Stomach (tissue), 9 donors: ENCODE data around the gene CHCHD5. TPM values are rescaled to one million over a fixed set of nuclear protein-coding genes. Genes with fewer than 3 reads are reported as not detected.

ENCODE experiments used
- DNase-seq, 2 donors: peaks; one replicate each; pipeline versions ENCODE4 v3.0.0 to v3.0.0-alpha.2; 2013 to 2019
- H3K27ac ChIP-seq, 5 donors: fragments of 200-600 bp in 4 of 5; sonication (generic) in 4 of 5; one replicate each; pipeline ENCODE4 v1.5.1; 2013 to 2019; ENCODE audit warnings: mild to moderate bottlenecking in 1 of 5, moderate library complexity in 1 of 5
- H3K27me3 ChIP-seq, 3 donors: fragments of 200-600 bp; sonication (generic); one replicate each; pipeline ENCODE4 v1.5.1; 2017 to 2019; ENCODE audit warnings: mixed run types in 1 of 3
- H3K36me3 ChIP-seq, 4 donors: fragments of 200-600 bp; sonication (generic); 1 replicate in 3 of 4; 2 replicates in 1 of 4; pipeline ENCODE4 v1.5.1; 2016 to 2019
- H3K4me1 ChIP-seq, 4 donors: fragments of 200-600 bp; sonication (generic); one replicate each; pipeline ENCODE4 v1.5.1; 2016 to 2019
- H3K4me3 ChIP-seq, 4 donors: fragments of 200-600 bp; sonication (generic) in 3 of 4; one replicate each; pipeline ENCODE4 v1.5.1; 2016 to 2019; ENCODE audit warnings: mild to moderate bottlenecking in 1 of 4
- H3K9me3 ChIP-seq, 4 donors: fragments of 200-600 bp; sonication (generic); one replicate each; pipeline ENCODE4 v1.5.1; 2016 to 2019
- EP300 ChIP-seq: sonication (generic); formaldehyde crosslinking; IDR thresholded peaks from one replicate; pipeline ENCODE4 v1.6.1; 2017; ENCODE audit warnings: antibody characterized with exemption
- POLR2A ChIP-seq, 4 donors: fragments of 450-650 bp; IDR thresholded peaks; one replicate each; pipeline ENCODE4 v1.6.1; 2016; ENCODE audit warnings: antibody characterized with exemption in 4 of 4, control low read depth in 2 of 4, mild to moderate bottlenecking in 1 of 4, moderate library complexity in 1 of 4
- POLR2AphosphoS5 ChIP-seq, 3 donors: sonication (generic); formaldehyde crosslinking; IDR thresholded peaks; one replicate each; pipeline ENCODE4 v1.6.1; 2016; ENCODE audit warnings: antibody characterized with exemption in 3 of 3
- WGBS, 5 donors: extraction: QIAGEN DNeasy Blood & Tissue Kit in 3 of 5; methylation state at CpG; one replicate each; pipeline versions ENCODE4 v1.1.5 to v1.1.7; 2013 to 2018; 5-methylcytosine and 5-hydroxymethylcytosine counted together
- intact Hi-C: fragments of 100-400 bp; cut with DNase I; formaldehyde crosslinking; loops from one replicate; pipeline ENCODE4 v1.15.1; 2023; ENCODE audit warnings: low total_unique reads
- polyA plus RNA-seq, 3 donors: library from polyadenylated mRNA; stranded (reverse); fragments of 200-250 nt; gene quantifications; one replicate each; pipeline ENCODE4 v1.2.3, GENCODE V29; 2013
- total RNA-seq, 5 donors: library from RNA; depleted of rRNA; stranded (reverse); fragments of >200 nt; gene quantifications; one replicate each; pipeline versions ENCODE4 v1.1.0 to v1.2.3, GENCODE V29; 2014 to 2016
- TF ChIP-seq, protein P1 (sequence below), 7 experiments: fragments of 450-650 bp in 4 of 7; fragments of 200-600 bp in 3 of 7; sonication (generic) in 3 of 7; IDR thresholded peaks; one replicate each; pipeline ENCODE4 v1.5.1; 2016 to 2019; ENCODE audit warnings: antibody characterized with exemption in 7 of 7, control low read depth in 2 of 7, mild to moderate bottlenecking in 1 of 7
- donor health status: healthy with polysubstance abuse.
- donor health status: Bipolar disorder and iron deficiency.
- donor health status: healthy.

CHCHD5 gene
- total and polyA plus RNA-seq, 8 donors: 9.5 to 111 (median 45.9) TPM

DNA sequence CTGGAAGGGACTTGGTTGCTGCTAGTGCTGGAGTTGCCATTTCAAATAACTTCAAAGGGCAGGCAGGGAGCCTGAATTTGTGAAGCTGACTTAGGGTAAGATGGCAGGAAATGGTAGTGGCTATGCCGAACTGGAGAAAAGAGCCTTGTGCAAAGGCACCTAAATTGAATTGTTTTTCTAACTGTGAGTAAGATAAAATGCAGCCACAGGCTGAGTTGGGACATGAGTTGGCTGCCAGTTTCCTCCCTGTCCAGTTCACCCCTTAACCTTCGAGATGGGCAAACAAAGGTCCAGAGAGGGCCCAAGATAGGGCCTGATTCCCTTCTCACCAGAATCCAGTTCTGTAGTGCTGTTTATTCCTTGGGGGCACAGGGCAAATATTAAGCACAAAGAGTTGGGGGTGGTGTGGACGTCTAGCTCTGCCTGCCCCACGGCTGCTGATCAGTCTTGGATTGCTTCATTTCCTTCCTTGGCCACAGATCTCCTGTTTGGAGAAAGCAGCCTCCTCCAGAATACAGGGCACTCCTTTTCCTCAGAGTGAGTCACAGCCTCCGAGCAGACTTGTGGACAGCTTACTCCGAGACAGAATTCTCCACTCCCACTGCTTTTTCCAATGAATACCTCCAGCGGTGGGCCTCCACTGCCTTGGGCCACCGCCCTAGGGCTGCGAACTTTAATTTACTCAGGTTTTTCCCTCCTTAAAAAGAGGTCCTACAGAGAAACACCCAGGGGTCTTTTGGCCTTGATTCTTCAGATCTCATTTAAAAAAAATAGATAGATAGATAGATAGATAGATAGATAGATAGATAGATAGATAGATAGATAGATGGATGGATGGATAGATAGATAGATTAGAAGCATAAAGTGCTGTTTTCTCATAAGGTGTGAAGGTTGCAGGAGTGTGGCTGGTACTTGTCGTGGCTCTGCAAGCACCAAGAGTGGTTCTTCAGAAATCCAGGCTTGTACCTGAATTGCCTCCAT lies 42.9 kb downstream of the CHCHD5 start:
- H3K4me1 ChIP-seq: peaks cover 18 to 57% (median 20%) of the 10 kb centered on the region in 4 donors
- WGBS, 5 donors: 39 to 48% (median 42%) methylated on average over 10 of the region's 10 CpGs
- H3K36me3 ChIP-seq: no peaks in the 10 kb centered on the region
- peak overlapping the region; percentile 36 to 88 (median 70) for H3K27ac ChIP-seq
- peak; percentile 42 to 69 for DNase-seq
- no peaks in the 10 kb centered on the region for H3K9me3 ChIP-seq
- intact Hi-C loops: loop anchor here (5.0 kb wide), 1 partner anchor 100 kb away; no protein-coding TSS in a partner anchor
- H3K27me3 ChIP-seq: peaks cover 0 to 13% (median 0%) of the 10 kb centered on the region in 3 donors
- H3K4me3 ChIP-seq: peak overlapping the region in 2 of 4 donors; percentile 2 to 21
- TF ChIP-seq POLR2A (IDR thresholded peaks at IDR 0.05) (no peak), EP300 (no peak), POLR2AphosphoS5 (IDR thresholded peaks at IDR 0.05) (peak in 2 of 3 donors; percentile 57 to 65)

- TF ChIP-seq POLR2A (IDR thresholded peaks at IDR 0.05) (no peak), EP300 (no peak), POLR2AphosphoS5 (IDR thresholded peaks at IDR 0.05) (no peak)
- TF ChIP-seq, protein P1, sequence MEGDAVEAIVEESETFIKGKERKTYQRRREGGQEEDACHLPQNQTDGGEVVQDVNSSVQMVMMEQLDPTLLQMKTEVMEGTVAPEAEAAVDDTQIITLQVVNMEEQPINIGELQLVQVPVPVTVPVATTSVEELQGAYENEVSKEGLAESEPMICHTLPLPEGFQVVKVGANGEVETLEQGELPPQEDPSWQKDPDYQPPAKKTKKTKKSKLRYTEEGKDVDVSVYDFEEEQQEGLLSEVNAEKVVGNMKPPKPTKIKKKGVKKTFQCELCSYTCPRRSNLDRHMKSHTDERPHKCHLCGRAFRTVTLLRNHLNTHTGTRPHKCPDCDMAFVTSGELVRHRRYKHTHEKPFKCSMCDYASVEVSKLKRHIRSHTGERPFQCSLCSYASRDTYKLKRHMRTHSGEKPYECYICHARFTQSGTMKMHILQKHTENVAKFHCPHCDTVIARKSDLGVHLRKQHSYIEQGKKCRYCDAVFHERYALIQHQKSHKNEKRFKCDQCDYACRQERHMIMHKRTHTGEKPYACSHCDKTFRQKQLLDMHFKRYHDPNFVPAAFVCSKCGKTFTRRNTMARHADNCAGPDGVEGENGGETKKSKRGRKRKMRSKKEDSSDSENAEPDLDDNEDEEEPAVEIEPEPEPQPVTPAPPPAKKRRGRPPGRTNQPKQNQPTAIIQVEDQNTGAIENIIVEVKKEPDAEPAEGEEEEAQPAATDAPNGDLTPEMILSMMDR (IDR thresholded peaks at IDR 0.05): no peak
- peaks cover 0 to 17% (median 0%) of the 10 kb centered on the region in 3 donors for H3K27me3 ChIP-seq
- no peaks in the 10 kb centered on the region for H3K9me3 ChIP-seq
- no peaks in the 10 kb centered on the region for H3K36me3 ChIP-seq
- no peak overlapping the region for H3K4me3 ChIP-seq
- H3K27ac ChIP-seq: no peak overlapping the region
- peaks cover 18 to 55% (median 20%) of the 10 kb centered on the region in 4 donors for H3K4me1 ChIP-seq
- no peak for DNase-seq
- WGBS, 5 donors: 93 to 97% (median 96%) methylated on average over 6 of the region's 6 CpGs
- intact Hi-C loops: loop anchor here (5.0 kb wide), 1 partner anchor 98 kb away; no protein-coding TSS in a partner anchor
Measured at GRCh38 chr2:112629224-112629623, 44.8 kb downstream of the CHCHD5 start.

DNA sequence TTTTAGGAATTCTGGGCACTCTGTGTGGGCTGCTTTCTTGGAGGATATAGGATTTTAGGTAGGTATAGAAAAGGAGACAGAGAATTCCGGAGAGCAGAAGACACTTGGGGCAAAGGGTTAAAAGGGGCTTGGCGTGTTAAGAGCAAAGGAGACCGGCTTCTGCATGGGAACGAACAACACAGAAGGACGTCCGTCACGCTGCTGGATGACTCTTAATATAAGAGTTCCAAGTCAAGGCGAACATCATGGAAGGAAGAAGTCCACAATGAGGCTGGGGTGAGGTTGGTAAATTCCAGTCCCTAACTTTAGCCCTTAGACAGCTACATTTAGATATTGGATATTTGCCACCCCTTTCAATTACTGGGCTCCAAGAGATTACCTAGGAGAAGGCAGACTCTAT lies 45.4 kb downstream of the CHCHD5 start:
- DNase-seq: no peak
- TF ChIP-seq EP300 (no peak), POLR2A (IDR thresholded peaks at IDR 0.05) (no peak), POLR2AphosphoS5 (IDR thresholded peaks at IDR 0.05) (no peak)
- TF ChIP-seq, protein P1 (IDR thresholded peaks at IDR 0.05): no peak
- Histone ChIP-seq H3K4me1 (peaks cover 18 to 51% (median 20%) of the 10 kb centered on the region in 4 donors), H3K27ac (peak overlapping the region in 1 of 5 donors; percentile 48), H3K36me3 (no peaks in the 10 kb centered on the region), H3K4me3 (no peak overlapping the region), H3K9me3 (no peaks in the 10 kb centered on the region), H3K27me3 (peaks cover 0 to 17% (median 0%) of the 10 kb centered on the region in 3 donors)
- intact Hi-C loops: loop anchor here (5.0 kb wide), 2 partner anchors 52 to 97 kb away; no protein-coding TSS in a partner anchor
- 81 to 88% (median 85%) methylated on average over 8 of the region's 8 CpGs for WGBS, 5 donors

DNA sequence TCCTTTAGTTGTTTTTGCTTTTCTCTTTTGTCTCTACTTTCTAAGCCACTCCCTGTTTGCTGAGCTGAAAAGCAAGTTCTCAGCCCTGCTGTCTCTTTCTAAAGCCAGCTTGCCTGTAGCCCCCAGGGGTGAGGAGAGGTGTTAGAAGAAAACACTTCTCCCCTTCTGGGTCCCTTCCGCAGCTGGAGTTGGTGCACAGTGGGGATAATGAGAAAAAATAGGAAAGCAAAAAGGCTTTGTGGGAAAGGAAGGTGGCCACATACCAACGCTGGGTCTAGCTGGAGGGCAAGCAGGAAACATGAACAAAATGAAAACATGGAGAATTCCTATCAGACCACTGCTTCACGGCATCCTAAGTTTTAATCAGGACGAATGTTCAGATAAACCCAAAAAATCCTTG lies 45.9 kb downstream of the CHCHD5 start:
- H3K9me3 ChIP-seq: no peaks in the 10 kb centered on the region
- H3K27me3 ChIP-seq: peaks cover 0 to 17% (median 0%) of the 10 kb centered on the region in 3 donors
- WGBS, 5 donors: 56 to 70% (median 60%) methylated on average over 4 of the region's 4 CpGs
- TF ChIP-seq, protein P1 (IDR thresholded peaks at IDR 0.05): no peak
- TF ChIP-seq EP300: no peak
- no peak for TF ChIP-seq POLR2A (IDR thresholded peaks at IDR 0.05)
- TF ChIP-seq POLR2AphosphoS5 (IDR thresholded peaks at IDR 0.05): no peak
- H3K4me1 ChIP-seq: peaks cover 18 to 51% (median 20%) of the 10 kb centered on the region in 4 donors
- intact Hi-C loops: loop anchor here (5.0 kb wide), 1 partner anchor 52 kb away; no protein-coding TSS in a partner anchor
- H3K36me3 ChIP-seq: no peaks in the 10 kb centered on the region
- H3K4me3 ChIP-seq: no peak overlapping the region
- DNase-seq: no peak
- H3K27ac ChIP-seq: peak overlapping the region in 1 of 5 donors; percentile 48
